ENCODE results near the gene CCDC194.

CCDC194 gene

DNA sequence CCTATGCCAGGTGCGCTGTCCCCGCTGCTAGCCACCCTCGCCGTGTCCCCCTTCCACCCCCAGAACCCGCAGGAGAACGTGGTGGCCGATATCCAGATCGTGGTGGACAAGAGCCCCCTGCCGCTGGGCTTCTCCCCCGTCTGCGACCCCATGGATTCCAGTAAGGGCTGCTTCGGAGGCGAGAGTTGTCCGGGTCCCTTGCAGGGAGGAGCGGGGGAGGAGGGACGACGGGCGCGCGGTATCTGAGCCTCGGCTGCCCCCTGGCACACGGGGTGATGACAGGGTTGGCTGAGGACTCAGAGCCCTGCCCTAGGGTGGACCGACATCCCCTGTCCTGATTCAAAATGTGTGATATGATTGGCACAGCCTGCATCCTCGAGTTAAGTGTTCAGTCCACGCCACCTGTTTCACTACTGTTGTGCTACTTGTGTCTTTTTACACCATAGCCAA, 26.5 kb upstream of the CCDC194 start:
- Histone ChIP-seq H3K4me3 (ENCODE audit: low read length) (peak overlapping the region; percentile 85), H3K9me3 (ENCODE audit: insufficient read depth, low read depth, low read length) (no peaks in the 10 kb centered on the region), H3K27ac (ENCODE audit: low read length) (no peak overlapping the region), H3K36me3 (ENCODE audit: insufficient read depth, low read depth, low read length) (no peaks in the 10 kb centered on the region), H3K9ac (ENCODE audit: low read depth, low read length) (peak overlapping the region; percentile 69; the same call in 1 of the 2 replicates), H3K4me1 (ENCODE audit: insufficient read depth, low read length) (peaks cover 10% of the 10 kb centered on the region; the same call in 1 of the 2 replicates), H3K27me3 (ENCODE audit: insufficient read depth, low read length) (peaks cover 3% of the 10 kb centered on the region; the same call in 1 of the 2 replicates)

DNA sequence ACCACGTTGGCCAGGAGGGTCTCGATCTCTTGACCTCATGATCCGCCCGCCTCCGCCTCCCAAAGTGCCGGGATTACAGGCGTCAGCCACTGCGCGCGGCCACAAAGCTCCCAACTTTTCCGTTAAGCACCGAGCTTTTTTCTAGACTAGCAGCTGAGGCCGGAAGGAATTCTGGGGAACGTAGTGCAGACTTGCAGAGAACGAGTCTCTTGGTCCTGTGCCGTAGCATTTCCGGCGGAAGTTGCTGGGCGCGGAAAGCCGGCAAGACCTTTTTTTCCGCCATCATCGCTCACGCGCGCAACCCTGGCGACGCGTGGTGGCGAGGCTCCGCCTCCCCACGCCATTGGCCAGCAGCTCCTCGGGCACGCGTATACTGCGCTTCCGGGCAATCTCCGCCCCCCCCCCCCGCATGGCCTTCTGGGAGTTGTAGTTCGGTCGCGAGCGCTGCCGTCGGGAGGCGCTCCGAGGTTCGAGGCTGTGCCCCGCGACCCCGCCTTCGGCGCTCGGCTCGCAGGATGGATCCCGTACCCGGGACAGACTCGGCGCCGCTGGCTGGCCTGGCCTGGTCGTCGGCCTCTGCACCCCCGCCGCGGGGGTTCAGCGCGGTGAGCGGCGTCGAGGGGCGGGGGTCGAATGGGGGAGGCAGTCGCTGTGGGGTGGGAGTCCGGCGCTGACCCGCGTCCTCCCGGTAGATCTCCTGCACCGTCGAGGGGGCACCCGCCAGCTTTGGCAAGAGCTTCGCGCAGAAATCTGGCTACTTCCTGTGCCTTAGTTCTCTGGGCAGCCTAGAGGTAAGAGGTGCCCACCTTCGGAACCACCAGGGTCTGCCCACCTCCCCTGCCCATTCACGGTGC, 25.9 kb upstream of the CCDC194 start, which contains the start of gene MVB12A:
Gene MVB12A (plus strand): TSS at position 427 of the 854 bp plus-strand sequence. CDS start 89 bp downstream, at position 516.
- peak within 1 kb of the TSS; percentile 70; the same call in 1 of the 2 replicates for H3K9ac ChIP-seq (ENCODE audit: low read depth, low read length)
- no peaks in the 10 kb centered on the region for H3K36me3 ChIP-seq (ENCODE audit: insufficient read depth, low read depth, low read length)
- H3K4me1 ChIP-seq (ENCODE audit: insufficient read depth, low read length), result peaks cover 13% of the 10 kb centered on the region; the same call in 1 of the 2 replicates
- peaks cover 3% of the 10 kb centered on the region; the same call in 1 of the 2 replicates for H3K27me3 ChIP-seq (ENCODE audit: insufficient read depth, low read length)
- H3K27ac ChIP-seq (ENCODE audit: low read length), result no peak within 1 kb of the TSS
- H3K4me3 ChIP-seq (ENCODE audit: low read length), result peak within 1 kb of the TSS; percentile 85
- H3K9me3 ChIP-seq (ENCODE audit: insufficient read depth, low read depth, low read length), result no peaks in the 10 kb centered on the region

DNA sequence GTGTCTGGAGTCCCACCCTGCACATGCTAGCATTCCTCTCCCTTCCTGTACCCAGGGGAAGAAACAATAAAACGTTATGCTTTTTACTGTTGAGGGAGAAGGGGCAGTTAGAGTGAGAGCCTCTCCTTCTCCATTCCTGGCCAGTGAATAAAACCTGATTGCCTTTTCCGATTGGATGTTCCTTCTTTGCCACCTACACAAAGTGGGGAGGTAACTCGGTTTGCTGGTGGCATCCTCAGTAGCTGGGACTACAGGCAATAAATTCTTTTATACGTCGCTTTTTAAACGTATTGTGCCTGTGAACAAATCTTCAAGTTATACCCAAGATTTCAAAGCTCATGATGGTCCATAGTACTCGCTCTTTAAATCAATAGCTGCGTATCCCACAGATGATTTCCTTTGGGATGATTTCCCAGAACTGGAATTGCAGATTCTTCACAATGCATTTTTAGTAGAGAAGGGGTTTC, 25.2 kb upstream of the CCDC194 start:
- peaks cover 13% of the 10 kb centered on the region; the same call in 1 of the 2 replicates for H3K4me1 ChIP-seq (ENCODE audit: insufficient read depth, low read length)
- H3K9ac ChIP-seq (ENCODE audit: low read depth, low read length), result peak overlapping the region; percentile 70; the same call in 1 of the 2 replicates
- peaks cover 3% of the 10 kb centered on the region; the same call in 1 of the 2 replicates for H3K27me3 ChIP-seq (ENCODE audit: insufficient read depth, low read length)
- no peak overlapping the region for H3K27ac ChIP-seq (ENCODE audit: low read length)
- no peaks in the 10 kb centered on the region for H3K9me3 ChIP-seq (ENCODE audit: insufficient read depth, low read depth, low read length)
- peak overlapping the region; percentile 62 for H3K4me3 ChIP-seq (ENCODE audit: low read length)
- H3K36me3 ChIP-seq (ENCODE audit: insufficient read depth, low read depth, low read length), result no peaks in the 10 kb centered on the region

DNA sequence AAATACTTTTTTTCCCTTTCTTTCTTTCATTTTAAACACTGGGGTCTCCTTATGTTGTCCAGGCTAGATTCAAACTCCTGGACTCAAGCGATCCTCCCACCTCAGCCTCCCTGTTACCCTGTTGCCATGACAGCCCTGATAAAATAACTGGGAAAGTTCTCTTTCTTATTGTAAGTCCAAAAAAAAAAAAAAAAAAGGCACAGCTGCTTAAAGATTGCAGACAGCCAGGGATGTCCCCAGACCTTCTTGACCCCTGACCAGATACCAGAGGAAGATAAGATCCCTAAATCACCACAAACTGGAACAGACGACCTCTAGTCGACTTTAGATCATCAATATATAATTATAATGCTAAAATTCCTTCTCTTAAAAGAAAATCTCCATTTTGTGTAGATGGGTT, 24.7 kb upstream of the CCDC194 start:
- H3K9ac ChIP-seq (ENCODE audit: low read depth, low read length), result peak overlapping the region; percentile 70; the same call in 1 of the 2 replicates
- H3K27ac ChIP-seq (ENCODE audit: low read length), result no peak overlapping the region
- H3K4me1 ChIP-seq (ENCODE audit: insufficient read depth, low read length), result peaks cover 13% of the 10 kb centered on the region; the same call in 1 of the 2 replicates
- H3K36me3 ChIP-seq (ENCODE audit: insufficient read depth, low read depth, low read length), result no peaks in the 10 kb centered on the region
- no peaks in the 10 kb centered on the region for H3K9me3 ChIP-seq (ENCODE audit: insufficient read depth, low read depth, low read length)
- H3K27me3 ChIP-seq (ENCODE audit: insufficient read depth, low read length), result peaks cover 3% of the 10 kb centered on the region; the same call in 1 of the 2 replicates
- H3K4me3 ChIP-seq (ENCODE audit: low read length), result peak overlapping the region; percentile 62; the same call in 1 of the 2 replicates

DNA sequence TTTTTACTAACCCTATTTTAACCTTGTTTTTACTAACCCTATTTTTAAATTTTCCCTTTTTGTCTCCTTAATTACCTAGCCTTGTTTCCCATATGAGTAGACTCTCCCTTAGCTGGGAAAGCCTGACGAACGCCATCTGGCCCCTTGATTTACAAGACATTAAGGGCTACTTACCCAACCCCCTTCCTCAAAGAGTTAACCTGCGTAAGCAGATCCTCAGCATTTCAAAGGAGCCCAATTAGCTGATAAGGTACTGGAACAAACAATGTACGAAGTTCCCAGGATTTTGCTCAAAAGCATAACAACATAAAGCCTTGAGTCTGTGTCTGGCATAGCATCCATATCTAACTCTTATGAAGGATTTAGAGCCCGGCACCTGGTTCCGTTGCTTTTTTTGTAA, 21.1 kb upstream of the CCDC194 start:
- Histone ChIP-seq H3K36me3 (ENCODE audit: insufficient read depth, low read depth, low read length) (no peaks in the 10 kb centered on the region), H3K4me1 (ENCODE audit: insufficient read depth, low read length) (peaks cover 11% of the 10 kb centered on the region; the same call in 1 of the 2 replicates), H3K4me3 (ENCODE audit: low read length) (peak overlapping the region; percentile 62), H3K27ac (ENCODE audit: low read length) (no peak overlapping the region), H3K9ac (ENCODE audit: low read depth, low read length) (peak overlapping the region; percentile 71; the same call in 1 of the 2 replicates), H3K27me3 (ENCODE audit: insufficient read depth, low read length) (no peaks in the 10 kb centered on the region; the same call in 1 of the 2 replicates), H3K9me3 (ENCODE audit: insufficient read depth, low read depth, low read length) (no peaks in the 10 kb centered on the region)

DNA sequence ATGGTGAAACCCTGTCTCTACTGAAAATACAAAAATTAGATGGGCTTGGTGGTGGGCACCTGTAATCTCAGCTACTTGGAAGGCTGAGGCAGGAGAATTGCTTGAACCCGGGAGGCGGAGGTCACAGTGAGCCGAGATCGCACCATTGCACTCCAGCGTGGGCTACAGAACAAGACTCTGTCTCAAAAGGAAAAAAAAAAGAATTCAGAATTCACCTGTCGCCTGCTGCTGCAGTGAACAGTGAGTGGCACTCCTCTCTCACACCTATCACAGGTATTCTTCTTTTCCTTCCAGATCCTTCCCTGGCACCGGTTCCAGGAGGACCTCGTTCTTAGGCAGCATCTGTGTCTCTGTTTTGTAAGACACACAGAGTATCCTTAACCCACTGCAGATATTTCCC, 20.1 kb upstream of the CCDC194 start:
- Histone ChIP-seq H3K9me3 (ENCODE audit: insufficient read depth, low read depth, low read length) (no peaks in the 10 kb centered on the region), H3K4me1 (ENCODE audit: insufficient read depth, low read length) (peaks cover 9% of the 10 kb centered on the region; the same call in 1 of the 2 replicates), H3K27me3 (ENCODE audit: insufficient read depth, low read length) (no peaks in the 10 kb centered on the region; the same call in 1 of the 2 replicates), H3K9ac (ENCODE audit: low read depth, low read length) (no peak overlapping the region), H3K36me3 (ENCODE audit: insufficient read depth, low read depth, low read length) (no peaks in the 10 kb centered on the region), H3K4me3 (ENCODE audit: low read length) (no peak overlapping the region), H3K27ac (ENCODE audit: low read length) (no peak overlapping the region)

DNA sequence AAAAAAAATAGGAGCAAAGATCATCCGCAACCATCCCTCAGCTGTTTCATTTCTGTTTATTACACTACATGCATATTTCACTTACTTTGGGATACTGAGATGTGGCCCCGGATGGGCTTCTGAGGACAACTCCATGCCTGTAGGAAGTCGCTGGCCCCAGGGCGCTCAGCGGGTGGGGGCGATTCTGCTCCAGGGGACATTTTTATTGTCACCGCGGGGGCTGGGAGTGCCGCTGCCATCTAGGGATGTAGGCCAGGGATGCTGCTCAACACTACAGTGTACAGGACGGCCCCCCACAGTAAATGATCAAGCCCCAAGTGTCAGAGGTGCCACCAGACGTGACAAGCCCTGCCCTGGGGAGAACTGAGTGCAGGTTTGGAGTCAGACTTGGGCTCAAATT, 17.8 kb upstream of the CCDC194 start:
- no peaks in the 10 kb centered on the region for H3K36me3 ChIP-seq (ENCODE audit: insufficient read depth, low read depth, low read length)
- H3K4me1 ChIP-seq (ENCODE audit: insufficient read depth, low read length), result peaks cover 7% of the 10 kb centered on the region; the same call in 1 of the 2 replicates
- H3K9me3 ChIP-seq (ENCODE audit: insufficient read depth, low read depth, low read length), result no peaks in the 10 kb centered on the region
- no peak overlapping the region for H3K27ac ChIP-seq (ENCODE audit: low read length)
- no peaks in the 10 kb centered on the region; the same call in 1 of the 2 replicates for H3K27me3 ChIP-seq (ENCODE audit: insufficient read depth, low read length)
- no peak overlapping the region for H3K9ac ChIP-seq (ENCODE audit: low read depth, low read length)
- H3K4me3 ChIP-seq (ENCODE audit: low read length), result no peak overlapping the region

DNA sequence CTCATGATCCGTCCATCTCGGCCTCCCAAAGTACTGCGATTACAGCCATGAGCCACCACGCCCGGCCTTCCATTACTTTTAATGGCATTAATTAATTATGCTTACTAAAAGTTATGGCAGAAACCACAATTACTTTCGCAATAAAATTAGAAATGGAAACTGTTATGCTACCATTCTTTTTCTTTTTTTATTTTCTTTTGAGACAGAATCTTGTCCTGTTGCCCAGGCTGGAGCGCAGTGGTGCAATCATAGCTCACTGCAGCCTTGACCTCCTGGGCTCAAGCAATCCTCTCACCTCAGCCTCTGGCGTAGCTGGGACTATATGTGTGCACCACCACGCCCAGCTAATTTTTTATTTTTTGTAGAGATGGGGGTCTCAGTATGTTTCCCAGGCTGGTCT, 16.0 kb upstream of the CCDC194 start:
- H3K27me3 ChIP-seq (ENCODE audit: insufficient read depth, low read length), result no peaks in the 10 kb centered on the region
- no peaks in the 10 kb centered on the region for H3K9me3 ChIP-seq (ENCODE audit: insufficient read depth, low read depth, low read length)
- no peak overlapping the region for H3K4me3 ChIP-seq (ENCODE audit: low read length)
- H3K27ac ChIP-seq (ENCODE audit: low read length), result no peak overlapping the region
- H3K9ac ChIP-seq (ENCODE audit: low read depth, low read length), result no peak overlapping the region
- peaks cover 9% of the 10 kb centered on the region; the same call in 1 of the 2 replicates for H3K4me1 ChIP-seq (ENCODE audit: insufficient read depth, low read length)
- H3K36me3 ChIP-seq (ENCODE audit: insufficient read depth, low read depth, low read length), result no peaks in the 10 kb centered on the region

DNA sequence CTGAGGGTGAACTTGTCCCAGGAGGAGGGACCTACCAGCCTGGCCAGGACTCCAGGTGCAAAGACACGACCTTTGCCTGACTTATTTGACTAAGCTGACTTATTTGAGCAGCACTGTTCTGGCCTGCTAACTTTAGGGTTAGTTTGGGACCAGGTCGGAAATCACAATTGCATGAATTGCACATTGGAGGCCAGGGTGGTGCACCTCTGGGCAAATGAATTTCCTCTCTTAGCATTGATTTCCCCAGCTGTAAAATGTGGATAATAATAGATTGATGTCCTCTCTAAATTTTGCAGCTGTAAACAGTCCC, 12.8 kb upstream of the CCDC194 start:
- Histone ChIP-seq H3K9ac (ENCODE audit: low read depth, low read length) (no peak overlapping the region), H3K4me3 (ENCODE audit: low read length) (no peak overlapping the region), H3K27ac (ENCODE audit: low read length) (no peak overlapping the region)

DNA sequence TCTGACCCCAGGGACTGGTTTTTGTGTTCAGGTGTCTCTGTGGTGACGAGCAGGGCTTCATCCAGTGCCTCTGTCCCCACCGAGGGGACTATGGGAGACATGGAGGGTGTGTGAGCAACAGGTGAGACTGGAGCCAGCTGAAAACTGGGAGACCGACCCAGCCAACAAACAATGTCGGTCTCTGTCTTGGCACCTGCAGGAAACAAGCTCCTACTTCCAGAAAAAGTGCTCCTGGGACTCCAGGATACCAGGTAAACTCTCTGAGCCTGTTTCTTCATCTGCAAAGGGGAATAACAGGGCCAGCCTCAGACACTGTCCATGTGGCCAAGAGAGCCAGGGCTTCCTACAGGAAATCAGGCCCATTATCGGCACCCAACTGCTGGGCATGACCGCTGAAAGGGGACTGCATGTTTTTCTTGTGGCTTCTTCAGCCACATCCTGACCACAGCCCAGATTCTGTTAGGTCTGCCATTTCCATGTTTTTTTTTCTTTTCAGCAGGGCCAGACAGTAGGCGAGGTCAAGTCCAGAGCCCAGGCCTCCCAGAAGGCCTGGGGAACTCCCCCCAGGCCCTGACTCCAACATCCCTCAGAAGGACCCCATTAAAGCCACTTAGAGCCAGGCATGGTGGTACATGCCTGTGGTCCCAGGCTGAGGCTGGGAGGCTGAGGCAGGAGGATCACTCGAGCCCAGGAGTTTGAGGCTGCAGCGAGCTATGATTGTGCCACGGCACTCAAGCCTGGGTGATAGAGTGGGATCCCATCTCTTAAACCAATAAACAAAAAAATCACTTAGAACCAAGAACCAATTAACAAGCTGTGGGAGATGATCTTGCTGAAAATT, 12.3 kb upstream of the CCDC194 start:
- peak overlapping the region; percentile 14; the same call in 1 of the 2 replicates for H3K4me3 ChIP-seq (ENCODE audit: low read length)
- H3K27ac ChIP-seq (ENCODE audit: low read length), result no peak overlapping the region
- H3K36me3 ChIP-seq (ENCODE audit: insufficient read depth, low read depth, low read length), result peaks cover 7% of the 10 kb centered on the region
- peak overlapping the region; percentile 21; the same call in 1 of the 2 replicates for H3K9ac ChIP-seq (ENCODE audit: low read depth, low read length)
- no peaks in the 10 kb centered on the region for H3K9me3 ChIP-seq (ENCODE audit: insufficient read depth, low read depth, low read length)
- H3K4me1 ChIP-seq (ENCODE audit: insufficient read depth, low read length), result peaks cover 11% of the 10 kb centered on the region; the same call in 1 of the 2 replicates
- H3K27me3 ChIP-seq (ENCODE audit: insufficient read depth, low read length), result no peaks in the 10 kb centered on the region

More for the DNA sequence above, 12.8 kb upstream of the CCDC194 start:
- no peaks in the 10 kb centered on the region for H3K9me3 ChIP-seq (ENCODE audit: insufficient read depth, low read depth, low read length)
- H3K36me3 ChIP-seq (ENCODE audit: insufficient read depth, low read depth, low read length), result peaks cover 7% of the 10 kb centered on the region
- H3K4me1 ChIP-seq (ENCODE audit: insufficient read depth, low read length), result peaks cover 11% of the 10 kb centered on the region; the same call in 1 of the 2 replicates
- H3K27me3 ChIP-seq (ENCODE audit: insufficient read depth, low read length), result no peaks in the 10 kb centered on the region
